CD4-positive, alpha-beta T cell treated with Interleukin-1 beta for 1 hour (primary cell): ENCODE results near the gene ZNF497.

Experiments
- DNase-seq, 2 donors: peaks; one replicate each; pipeline ENCODE4 v3.0.0-alpha.2; 2020 to 2022

Gene ZNF497

GRCh38 chr19:58305932-58306323 is 56.6 kb downstream of the ZNF497 start:
- DNase-seq: peak in 1 of 2 donors; percentile 20

- peak; percentile 96 to 97 for DNase-seq
Measured at GRCh38 chr19:58305065-58305931, 57.3 kb downstream of the ZNF497 start, which contains the start of gene ERVK3-1. ERVK3-1 (plus strand) TSS chr19:58305377; CDS start chr19:58312169, 6,792 bp downstream.

DNA sequence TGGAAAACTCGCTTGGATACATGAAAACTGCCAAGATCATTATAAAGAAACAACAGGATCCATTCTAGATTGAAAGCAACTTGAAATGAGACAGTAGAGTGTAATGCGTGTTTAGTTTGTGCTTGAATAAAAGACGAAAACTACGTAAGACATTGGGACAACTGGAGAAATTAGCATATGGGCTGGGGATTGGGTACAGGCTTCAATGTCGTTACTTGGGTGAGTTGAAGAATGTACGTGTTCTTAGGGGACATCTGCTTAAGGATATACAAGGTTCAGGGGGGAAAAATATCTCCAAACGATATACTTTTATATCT is 57.8 kb downstream of the ZNF497 start:
- DNase-seq: no peak
